Stimulated activated CD4-positive, alpha-beta T cell treated with anti-CD3 and anti-CD28 coated beads, Interleukin-1b, Interleukin-23, amount 100 ng/mL, for 1 hour (primary cell): ENCODE data around the gene TBCD.

Source experiments
- DNase-seq, 2 donors: peaks; one replicate each; pipeline ENCODE4 v3.0.0-alpha.2; 2020; ENCODE audit warnings: low read depth in 2 of 2

Gene TBCD

GRCh38 chr17:82925336-82925735 lies 173.5 kb downstream of the TBCD start:
- no peak for DNase-seq

- DNase-seq = no peak
These were observed 174.2 kb downstream of the TBCD start for GRCh38 chr17:82926081-82926480.

DNA sequence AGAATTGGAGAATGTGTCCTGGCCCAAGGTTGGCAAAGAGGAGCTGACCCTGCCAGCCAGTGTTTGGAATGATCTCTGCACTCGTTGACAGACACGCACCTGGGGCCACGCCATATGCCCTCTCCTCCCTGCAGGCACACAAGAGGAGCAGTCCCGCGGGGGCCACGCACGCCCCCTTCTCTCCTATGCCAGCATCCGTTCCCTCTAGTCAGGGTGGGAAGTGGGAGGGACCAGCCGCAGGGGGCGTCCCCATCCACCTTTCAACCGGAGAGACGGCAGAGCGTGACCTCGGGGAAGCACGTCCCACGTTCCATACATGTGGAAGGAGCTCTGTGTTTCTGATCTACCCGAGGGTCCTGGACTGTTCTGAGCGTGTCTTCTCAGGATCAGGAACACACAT lies 174.9 kb downstream of the TBCD start:
- DNase-seq = no peak

GRCh38 chr17:82927311-82927660 lies 175.4 kb downstream of the TBCD start:
- no peak for DNase-seq

- no peak for DNase-seq
These were observed 176.1 kb downstream of the TBCD start for GRCh38 chr17:82927661-82928601.

GRCh38 chr17:82929011-82929622 lies 177.3 kb downstream of the TBCD start:
- DNase-seq = no peak

GRCh38 chr17:82929676-82930042 lies 177.8 kb downstream of the TBCD start:
- DNase-seq = no peak

GRCh38 chr17:82930043-82930923 lies 178.4 kb downstream of the TBCD start:
- no peak for DNase-seq

GRCh38 chr17:82930924-82931698 lies 179.2 kb downstream of the TBCD start:
- no peak for DNase-seq

GRCh38 chr17:82931699-82932517 lies 180.0 kb downstream of the TBCD start:
- no peak for DNase-seq

GRCh38 chr17:82932518-82933310 lies 180.8 kb downstream of the TBCD start:
- no peak for DNase-seq

DNA sequence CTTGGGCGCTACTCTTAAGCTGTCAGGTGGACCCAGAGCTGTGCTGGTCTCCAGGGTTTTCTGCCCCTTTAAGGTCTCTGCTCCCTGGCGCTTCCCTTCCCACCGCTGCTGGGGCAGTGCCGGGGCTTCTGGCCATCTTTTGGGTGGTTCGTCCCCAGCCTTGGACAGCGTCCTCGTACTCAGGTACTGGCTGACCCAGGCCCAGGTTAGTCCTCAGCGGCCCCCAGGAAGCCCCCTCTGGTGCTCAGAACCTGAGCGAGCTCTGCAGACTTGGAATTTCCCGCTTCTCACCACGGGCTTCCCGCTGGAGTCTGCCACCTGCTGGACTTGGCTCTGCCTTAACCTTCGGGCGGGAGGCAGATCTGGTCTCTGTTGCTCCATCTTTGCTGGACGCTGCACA lies 182.0 kb downstream of the TBCD start:
- no peak for DNase-seq

GRCh38 chr17:82935966-82936767 lies 184.3 kb downstream of the TBCD start:
- DNase-seq = no peak

GRCh38 chr17:82936768-82937171 lies 184.9 kb downstream of the TBCD start:
- no peak for DNase-seq

- no peak for DNase-seq
These were observed 185.8 kb downstream of the TBCD start for GRCh38 chr17:82937411-82938371.

DNA sequence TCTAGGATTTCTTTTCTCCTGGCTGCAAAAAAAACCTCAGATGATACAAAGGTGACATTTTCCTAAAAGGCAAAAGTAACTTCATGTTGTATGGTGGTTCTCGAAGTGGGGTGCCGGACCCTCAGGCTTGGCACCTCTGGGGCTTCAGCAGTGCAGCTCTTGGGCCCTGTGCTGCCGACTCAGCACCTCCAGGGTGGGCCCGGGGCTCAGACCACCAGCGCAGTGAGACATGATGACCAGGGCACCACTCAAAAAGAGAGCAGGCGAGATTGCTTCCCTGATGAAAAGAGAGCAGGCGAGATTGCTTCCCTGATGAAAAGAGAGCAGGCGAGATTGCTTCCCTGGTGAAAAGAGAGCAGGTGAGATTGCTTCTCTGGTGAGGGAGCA lies 186.6 kb downstream of the TBCD start:
- no peak for DNase-seq

DNA sequence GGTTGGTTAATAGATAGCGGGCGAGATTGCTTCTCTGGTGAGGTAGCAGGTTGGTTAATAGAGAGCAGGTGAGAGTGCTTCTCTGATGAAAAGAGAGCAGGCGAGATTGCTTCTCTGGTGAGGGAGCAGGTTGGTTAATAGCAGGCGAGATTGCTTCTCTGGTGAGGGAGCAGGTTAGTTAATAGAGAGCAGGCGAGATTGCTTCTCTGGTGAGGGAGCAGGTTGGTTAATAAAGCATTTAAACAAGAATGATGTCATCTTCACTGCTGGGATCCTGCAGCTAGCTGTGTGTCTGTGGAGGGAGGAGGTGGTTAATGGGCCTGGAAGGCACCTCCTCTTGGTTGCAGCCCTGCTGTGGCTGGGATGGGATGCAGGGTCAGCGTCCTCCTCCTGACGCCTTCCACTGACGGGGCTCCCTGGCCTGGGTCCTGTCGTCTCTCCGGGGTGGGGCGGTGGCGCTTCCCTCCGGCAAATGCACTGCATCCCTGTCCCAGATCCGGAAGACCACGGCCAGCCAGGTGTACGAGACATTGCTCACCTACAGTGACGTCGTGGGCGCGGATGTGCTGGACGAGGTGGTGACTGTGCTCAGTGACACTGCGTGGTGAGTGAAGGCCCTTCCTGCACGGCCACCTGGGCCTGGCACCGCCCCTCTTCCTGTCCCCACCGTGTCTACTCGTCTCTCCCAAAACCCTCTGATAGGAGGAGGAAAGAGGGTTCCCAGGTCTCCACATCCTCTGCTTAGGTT lies 187.2 kb downstream of the TBCD start:
- DNase-seq = no peak
